Measurements from ENCODE around the gene ARHGAP22. TPM values are rescaled to one million over a fixed set of nuclear protein-coding genes. Genes with fewer than 3 reads are reported as not detected.

Gene ARHGAP22
- total RNA-seq, 1 donor from 2014 or later, result 2.1 TPM

- no peak for DNase-seq
These were observed 186.6 kb downstream of the ARHGAP22 start for GRCh38 chr10:48418189-48418788.

- no peak for DNase-seq
These were observed 187.5 kb downstream of the ARHGAP22 start for GRCh38 chr10:48417374-48417773.

GRCh38 chr10:48416584-48417232 lies 188.2 kb downstream of the ARHGAP22 start:
- no peak for DNase-seq

- DNase-seq, result no peak
These were observed 190.1 kb downstream of the ARHGAP22 start for GRCh38 chr10:48414778-48415177.

- DNase-seq, result no peak
These were observed 190.7 kb downstream of the ARHGAP22 start for GRCh38 chr10:48414160-48414559.

GRCh38 chr10:48412933-48413332 lies 191.9 kb downstream of the ARHGAP22 start:
- DNase-seq, result no peak

- DNase-seq, result no peak
These were observed 192.8 kb downstream of the ARHGAP22 start for GRCh38 chr10:48412081-48412480.

- DNase-seq, result no peak
These were observed 193.4 kb downstream of the ARHGAP22 start for GRCh38 chr10:48411510-48411909.

- no peak for DNase-seq
These were observed 194.4 kb downstream of the ARHGAP22 start for GRCh38 chr10:48410503-48410902.

GRCh38 chr10:48406658-48407057 lies 198.2 kb downstream of the ARHGAP22 start:
- no peak for DNase-seq

- no peak for DNase-seq
These were observed 198.7 kb downstream of the ARHGAP22 start for GRCh38 chr10:48406204-48406603.

GRCh38 chr10:48404646-48405045 lies 200.2 kb downstream of the ARHGAP22 start:
- DNase-seq, result peak; percentile 18

GRCh38 chr10:48400850-48401220 lies 204.0 kb downstream of the ARHGAP22 start:
- no peak for DNase-seq

GRCh38 chr10:48400129-48400849 lies 204.6 kb downstream of the ARHGAP22 start:
- DNase-seq, result no peak

- no peak for DNase-seq
These were observed 205.3 kb downstream of the ARHGAP22 start for GRCh38 chr10:48399551-48399950.

GRCh38 chr10:48399056-48399541 lies 205.8 kb downstream of the ARHGAP22 start:
- DNase-seq, result peak; percentile 16

GRCh38 chr10:48398261-48398660 lies 206.6 kb downstream of the ARHGAP22 start:
- no peak for DNase-seq

Small RNA genes lying within 50 kb of the gene (small RNA-seq; reads per million reads assigned to genes)
- gene AC016397.1 (ENCODE audit: low replicate concordance), result not detected

Other genes starting within 250 kb of the ARHGAP22 start
- 5.7 TPM for gene WDFY4, start 79.8 kb upstream of the ARHGAP22 start, total RNA-seq

Measured in tongue (tissue), 3 donors.